ENCODE results near the gene ITIH4.
A peak's percentile ranks its signal among the peaks of the same experiment; 100 is the strongest.

The ITIH4 gene

GRCh38 chr3:52771702-52772101 lies 58.8 kb downstream of the ITIH4 start:
- no peak for DNase-seq (ENCODE audit: low read depth)
- no peak for TF ChIP-seq CTCF (IDR thresholded peaks at IDR 0.05; ENCODE audit: low read length, missing control alignments)
- H3K4me3 ChIP-seq (replicated peaks; ENCODE audit: low read depth, low read length): no peak overlapping the region

DNA sequence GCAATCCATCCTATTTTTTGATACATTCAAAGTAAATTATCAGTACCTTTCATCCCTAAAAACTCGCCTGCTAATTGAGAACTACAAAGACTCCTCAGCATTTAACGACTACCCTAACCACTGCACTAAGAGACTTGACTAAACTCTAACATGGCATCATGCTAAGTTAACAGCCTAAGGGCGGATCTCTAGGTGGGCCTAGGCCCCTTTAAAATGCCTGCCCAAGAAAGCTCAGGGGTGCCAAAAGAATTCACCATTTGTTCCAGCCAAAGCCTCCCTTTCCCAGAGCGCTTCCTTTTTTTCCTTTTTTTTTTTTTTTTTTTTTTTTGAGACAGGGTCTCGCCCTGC lies 59.2 kb downstream of the ITIH4 start:
- no peak for DNase-seq (ENCODE audit: low read depth)
- no peak for TF ChIP-seq CTCF (IDR thresholded peaks at IDR 0.05; ENCODE audit: low read length, missing control alignments)
- H3K4me3 ChIP-seq (replicated peaks; ENCODE audit: low read depth, low read length): peak overlapping the region; percentile 82

DNA sequence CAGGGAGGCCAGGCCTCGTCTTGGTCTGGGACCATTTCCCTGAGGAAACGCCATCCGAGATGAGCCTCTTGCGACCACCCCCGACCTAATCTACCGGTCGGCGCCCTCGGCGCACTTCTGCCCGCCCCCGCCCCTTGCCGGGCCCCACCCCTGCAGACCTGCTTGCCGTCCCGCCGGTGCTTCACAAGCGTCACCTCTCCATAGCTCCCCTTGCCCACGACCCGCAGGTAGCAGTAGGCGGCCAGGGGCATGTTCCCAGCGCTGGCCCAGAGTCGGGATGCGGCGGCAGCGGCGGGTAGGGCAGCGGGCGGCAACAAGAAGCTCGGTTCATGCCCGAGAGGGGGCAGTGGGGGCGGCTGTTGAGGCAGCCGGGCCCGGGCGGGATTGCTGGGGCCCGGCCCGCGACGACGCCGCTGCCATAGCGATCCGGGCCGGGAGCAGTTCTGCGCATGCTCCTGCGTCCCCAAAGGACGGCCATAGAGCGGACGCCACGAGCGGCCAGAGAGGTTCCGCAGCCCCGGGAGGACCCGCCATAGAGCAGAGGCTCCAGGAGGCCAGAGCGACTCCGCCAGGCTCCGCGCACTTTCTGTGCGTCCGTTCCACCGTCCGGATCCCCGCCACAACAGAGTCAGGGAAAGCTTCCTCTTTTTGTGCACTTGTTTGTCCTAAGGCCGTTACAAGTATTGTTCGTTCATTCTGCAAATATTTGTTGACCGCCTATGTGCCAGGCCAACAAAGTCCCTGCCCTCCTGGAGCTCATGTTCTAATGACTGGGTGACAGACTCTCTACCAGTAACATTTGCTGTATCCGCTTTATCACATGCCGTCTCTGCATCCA lies 59.8 kb downstream of the ITIH4 start, which contains the start of gene NEK4:
TSS of gene NEK4 (minus strand) at position 445 of the 838 bp plus-strand sequence. CDS start at position 251, 194 bp downstream.
- peak; percentile 91 for DNase-seq (ENCODE audit: low read depth)
- H3K4me3 ChIP-seq (replicated peaks; ENCODE audit: low read depth, low read length): peak within 1 kb of the TSS; percentile 82
- no peak for TF ChIP-seq CTCF (IDR thresholded peaks at IDR 0.05; ENCODE audit: low read length, missing control alignments)

DNA sequence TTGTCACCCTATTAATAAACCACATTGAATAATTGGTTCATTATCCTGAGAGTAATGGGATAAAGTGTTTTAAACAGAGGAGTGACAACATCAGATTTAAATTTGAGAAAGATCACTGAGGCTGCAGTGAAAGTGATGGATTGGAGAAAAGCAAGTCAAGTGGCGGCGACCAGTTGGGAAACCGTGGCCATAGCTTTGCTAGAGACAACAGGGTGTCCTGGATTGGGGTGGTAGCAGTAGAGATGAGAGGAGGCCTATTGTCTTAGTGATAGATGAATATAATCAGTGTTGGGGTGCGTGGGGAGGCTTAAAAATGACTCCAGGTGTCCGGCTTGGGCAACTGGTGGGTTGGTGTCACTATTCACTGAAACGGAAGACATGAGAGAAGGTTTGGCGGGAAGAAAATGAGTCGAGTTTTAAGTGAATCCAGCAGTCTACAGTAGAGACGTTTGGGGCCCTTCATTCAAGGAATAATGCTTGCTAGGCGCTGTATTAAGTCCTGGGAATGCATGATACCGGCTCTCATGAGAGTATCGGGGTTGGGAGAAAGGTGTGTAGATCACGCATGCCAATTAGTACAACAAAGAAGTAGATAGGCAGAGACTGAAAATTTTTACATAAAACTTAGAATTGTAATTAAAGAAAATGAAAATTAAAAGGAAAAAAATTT lies 60.6 kb downstream of the ITIH4 start:
- H3K4me3 ChIP-seq (replicated peaks; ENCODE audit: low read depth, low read length): peak overlapping the region; percentile 82
- TF ChIP-seq CTCF (IDR thresholded peaks at IDR 0.05; ENCODE audit: low read length, missing control alignments): no peak
- no peak for DNase-seq (ENCODE audit: low read depth)

DNA sequence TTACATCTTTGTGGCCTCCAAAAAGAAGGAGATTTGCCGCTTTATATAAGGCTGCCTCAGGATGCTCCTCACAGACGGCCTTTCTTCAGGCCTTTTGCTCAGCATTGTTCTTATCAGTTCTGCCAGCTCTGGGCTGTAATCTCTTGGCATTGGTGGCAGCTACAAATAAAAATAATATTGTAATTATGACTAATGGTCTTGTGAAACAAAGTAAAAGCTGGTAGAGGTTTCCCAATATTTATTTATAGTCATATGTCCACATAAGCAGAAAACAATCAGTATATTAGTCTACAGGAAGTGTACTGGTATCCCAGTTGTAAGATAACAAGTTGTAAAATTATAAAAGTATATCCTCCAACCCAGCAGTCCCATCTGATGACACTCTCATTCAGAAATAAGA lies 67.0 kb downstream of the ITIH4 start:
- no peak overlapping the region for H3K4me3 ChIP-seq (replicated peaks; ENCODE audit: low read depth, low read length)
- DNase-seq (ENCODE audit: low read depth): peak; percentile 73
- TF ChIP-seq CTCF (IDR thresholded peaks at IDR 0.05; ENCODE audit: low read length, missing control alignments): no peak

Measured in fibroblast of pulmonary artery (primary cell).